CD4-positive, alpha-beta T cell treated with Interleukin-4 for 1 hour (primary cell): ENCODE measurements around the gene CD46.
"Not testable (repeated sequence)": the region's sequence is repeated elsewhere in the genome, so short reads cannot be mapped to it uniquely, and the experiment has no call there.

Experiments
- DNase-seq, 2 donors: peaks; one replicate each; pipeline ENCODE4 v3.0.0-alpha.2; 2020 to 2022

The CD46 gene

DNA sequence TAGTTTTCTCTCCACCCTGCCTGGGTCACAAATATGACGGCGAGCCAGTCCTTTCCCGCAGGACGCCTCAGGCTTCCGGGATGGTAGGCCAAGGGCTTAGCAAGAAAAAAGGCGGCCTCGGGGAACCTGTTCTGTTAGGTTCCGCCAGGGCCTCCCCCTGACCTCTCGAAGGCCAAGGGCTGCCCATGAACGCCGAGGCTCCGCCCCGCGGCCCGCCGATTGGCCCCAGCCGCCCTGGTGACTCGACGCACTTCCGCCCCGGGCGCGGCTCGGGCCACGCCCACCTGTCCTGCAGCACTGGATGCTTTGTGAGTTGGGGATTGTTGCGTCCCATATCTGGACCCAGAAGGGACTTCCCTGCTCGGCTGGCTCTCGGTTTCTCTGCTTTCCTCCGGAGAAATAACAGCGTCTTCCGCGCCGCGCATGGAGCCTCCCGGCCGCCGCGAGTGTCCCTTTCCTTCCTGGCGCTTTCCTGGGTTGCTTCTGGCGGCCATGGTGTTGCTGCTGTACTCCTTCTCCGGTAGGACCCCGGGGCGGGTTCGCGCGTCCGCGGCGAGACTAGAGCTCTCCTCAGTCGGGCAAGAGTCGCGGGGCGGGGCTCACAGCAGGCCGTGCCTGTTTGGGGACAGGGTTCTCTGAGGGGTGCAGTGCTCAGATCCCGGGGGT lies at the start of gene CD46:
CD46 (plus strand) TSS at position 265 of the 666 bp plus-strand sequence; CDS start at position 424, 159 bp downstream.
- peak; percentile 94 for DNase-seq

DNA sequence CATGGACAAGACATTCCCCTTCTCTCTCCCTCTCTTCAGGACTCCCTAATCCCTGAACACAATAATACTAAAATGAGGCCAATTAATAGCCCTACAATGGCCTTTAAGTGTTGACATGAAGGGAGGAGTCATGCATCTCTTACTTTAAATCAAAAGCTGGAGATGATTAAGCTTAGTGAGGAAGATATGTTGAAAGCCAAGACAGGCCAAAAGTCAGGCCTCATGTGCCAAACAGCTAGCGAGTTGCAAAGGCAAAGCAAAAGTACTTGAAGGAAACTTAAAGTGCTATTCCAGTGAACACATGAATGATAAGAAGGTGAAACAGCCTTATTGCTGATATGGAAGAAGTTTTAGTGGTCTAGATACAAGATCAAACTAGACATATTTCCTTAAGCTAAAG lies 49.5 kb upstream of the CD46 start:
- DNase-seq = no peak

DNA sequence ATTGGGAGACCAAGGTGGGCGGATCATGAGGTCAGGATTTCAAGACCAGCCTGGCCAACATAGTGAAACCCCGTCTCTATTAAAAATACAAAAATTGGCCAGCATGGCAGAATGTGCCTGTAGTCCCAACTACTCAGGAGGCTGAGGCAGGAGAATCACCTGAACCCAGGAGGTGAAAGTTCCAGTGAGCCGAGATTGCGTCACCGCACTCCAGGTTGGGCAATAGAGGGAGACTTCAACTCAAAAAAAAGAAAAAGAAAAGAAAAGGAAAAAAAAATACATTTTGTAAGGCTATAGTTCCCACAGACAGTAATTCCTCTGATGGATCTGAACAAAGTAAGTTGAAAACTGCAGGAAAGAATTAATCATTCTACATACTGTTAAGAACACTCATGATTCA lies 48.1 kb upstream of the CD46 start:
- DNase-seq = no peak

DNA sequence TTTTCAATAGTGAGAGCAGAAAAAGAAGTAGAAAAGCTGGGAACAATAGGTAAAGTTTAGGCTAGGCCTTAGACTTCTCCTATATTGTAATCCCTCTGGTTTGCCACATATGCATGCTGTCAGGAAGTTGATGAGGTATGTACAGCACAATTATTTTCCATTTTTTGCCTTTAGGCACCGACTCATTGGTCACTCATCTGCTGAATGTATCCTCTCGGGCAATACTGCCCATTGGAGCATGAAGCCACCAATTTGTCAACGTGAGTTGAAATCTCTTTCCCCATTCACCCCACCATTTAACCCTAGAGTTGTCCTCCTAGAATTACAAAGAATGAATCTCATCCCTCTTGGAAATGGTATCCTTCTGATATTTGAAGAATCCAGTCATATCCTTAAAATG lies 43.9 kb upstream of the CD46 start:
- DNase-seq = not testable (repeated sequence)

DNA sequence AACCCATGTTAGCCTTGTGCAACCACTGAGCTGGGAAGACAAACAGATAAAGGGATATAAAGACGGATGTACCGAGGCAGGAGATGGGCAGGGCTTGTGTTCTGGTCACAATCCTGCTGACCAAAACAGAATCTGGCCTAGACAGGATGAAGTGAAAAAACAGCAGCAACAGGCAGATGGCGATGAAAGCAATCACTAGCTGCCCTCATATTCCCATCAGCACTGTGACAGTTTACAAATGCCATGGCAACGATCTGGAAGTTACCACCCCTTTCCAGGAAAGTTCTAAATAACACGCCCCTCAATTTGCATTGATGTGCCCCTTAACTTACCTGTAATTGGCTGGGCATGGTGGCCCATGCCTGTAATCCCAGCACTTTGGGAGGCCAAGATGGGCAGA lies 40.6 kb upstream of the CD46 start:
- DNase-seq = peak in 1 of 2 donors; percentile 8

DNA sequence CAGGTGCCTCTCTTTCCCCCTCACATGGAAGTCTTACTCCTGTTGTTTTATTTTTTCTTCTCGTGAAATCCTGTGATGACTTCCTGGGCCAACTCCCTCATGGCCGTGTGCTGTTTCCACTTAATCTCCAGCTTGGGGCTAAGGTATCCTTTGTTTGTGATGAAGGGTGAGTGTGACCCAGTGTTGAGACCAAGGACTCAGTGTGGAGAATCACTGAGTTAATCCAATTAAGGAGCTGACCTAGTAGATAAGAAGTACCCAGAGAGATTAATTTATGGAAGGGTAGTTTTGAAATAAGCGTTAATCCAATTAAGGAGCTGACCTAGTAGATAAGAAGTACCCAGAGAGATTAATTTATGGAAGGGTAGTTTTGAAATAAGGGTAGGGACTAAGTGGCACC lies 39.2 kb upstream of the CD46 start:
- not testable (repeated sequence) for DNase-seq

DNA sequence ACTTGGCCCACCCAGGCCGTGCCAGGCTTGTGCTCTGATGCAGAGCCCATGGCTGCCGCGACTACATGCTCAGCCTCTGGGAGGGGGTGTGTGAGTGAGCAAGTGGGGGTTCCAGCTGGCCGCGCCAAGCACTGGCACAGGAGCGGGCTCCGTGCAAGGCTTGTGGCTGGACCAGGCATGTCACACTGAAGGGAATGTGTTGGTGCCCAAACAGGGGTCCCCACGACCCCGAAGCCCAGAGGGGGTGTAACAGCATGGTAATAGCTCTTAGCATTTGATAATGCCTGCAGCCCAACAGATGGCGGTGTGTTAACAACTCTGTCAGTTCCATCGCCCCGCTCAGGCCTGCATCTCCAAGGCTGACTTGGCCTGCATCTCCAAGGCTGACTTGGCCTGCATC lies 38.3 kb upstream of the CD46 start:
- peak in 1 of 2 donors; percentile 10 for DNase-seq

DNA sequence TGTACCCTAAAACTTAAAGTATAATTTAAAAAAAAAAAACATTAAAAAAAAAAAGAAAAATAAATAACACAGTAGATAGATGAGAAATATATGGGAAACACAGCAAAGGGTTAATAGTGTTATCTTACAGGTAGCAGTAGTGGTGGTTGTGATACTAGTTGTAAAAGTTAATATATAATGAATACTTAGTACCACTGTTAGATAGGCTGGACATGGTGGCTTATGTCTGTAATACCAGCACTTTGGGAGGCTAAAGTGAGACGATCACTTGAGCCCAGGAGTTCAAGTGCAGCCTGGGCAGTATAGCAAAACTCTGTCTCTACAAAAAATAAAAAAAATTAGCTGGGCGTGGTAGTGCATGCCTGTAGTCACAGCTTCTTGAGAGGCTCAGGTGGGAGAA lies 32.6 kb upstream of the CD46 start:
- DNase-seq = no peak

DNA sequence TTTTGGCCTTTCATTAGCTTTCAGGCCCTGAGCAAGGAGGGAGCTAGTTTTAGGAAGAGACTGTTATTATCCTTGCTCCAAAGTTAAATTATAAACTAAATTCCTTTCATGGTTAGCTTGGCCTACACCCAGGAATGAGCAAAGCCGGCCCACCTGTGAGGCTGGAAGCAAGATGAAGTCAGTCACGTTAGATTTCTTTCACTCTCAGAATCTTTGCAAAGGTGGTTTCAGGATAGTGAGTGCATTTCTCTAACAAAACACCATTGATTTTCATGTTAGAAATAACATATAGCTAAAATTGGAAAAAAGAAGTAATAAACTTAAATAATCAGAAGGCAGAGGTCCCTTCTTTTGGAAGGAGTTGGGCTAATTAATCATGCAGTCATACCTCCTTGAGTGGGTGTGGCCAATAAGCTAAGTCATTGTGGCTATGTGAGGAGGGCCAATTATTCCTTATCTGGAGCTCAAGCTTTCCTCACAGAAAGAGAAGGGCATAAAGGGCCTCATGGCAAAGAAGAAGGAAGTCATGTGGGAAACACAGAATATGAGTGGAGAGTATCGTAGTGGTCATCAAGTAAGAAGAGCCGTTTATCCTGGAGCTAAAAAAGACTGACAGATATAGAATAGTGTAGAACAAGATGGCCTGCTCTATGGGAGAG lies 23.5 kb upstream of the CD46 start:
- DNase-seq = not testable (repeated sequence)

DNA sequence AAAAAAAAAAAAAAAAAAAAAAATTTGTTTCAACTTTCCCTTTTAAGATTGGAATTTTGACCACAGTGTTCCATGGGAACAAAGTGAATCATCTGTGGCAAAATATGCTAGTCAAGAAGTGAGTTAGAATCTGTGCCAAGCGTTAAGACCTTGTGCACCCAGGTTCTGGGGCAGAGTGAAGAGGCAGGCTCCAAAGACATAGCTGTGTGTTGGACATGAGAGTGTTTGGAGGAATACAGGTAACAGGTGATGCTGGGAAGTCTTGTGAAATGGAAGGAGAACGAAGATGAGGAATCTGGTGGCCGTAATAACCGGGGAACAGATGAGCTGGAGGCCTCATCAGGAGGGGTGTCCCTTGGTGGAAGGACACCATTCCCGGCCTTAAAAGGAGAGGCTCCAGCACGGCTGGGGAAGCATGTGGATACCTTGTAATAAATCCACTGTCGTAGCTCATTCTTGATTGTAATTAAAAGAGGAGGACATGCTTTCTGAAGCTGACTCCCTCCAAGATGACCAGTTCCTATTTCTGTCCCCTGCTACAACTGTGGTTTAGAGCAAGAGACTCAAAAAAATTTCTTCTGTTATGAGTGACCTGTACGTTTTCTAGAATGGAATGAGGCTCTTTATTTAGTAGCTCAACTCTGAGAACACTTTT lies 14.2 kb upstream of the CD46 start:
- DNase-seq = not testable (repeated sequence)

DNA sequence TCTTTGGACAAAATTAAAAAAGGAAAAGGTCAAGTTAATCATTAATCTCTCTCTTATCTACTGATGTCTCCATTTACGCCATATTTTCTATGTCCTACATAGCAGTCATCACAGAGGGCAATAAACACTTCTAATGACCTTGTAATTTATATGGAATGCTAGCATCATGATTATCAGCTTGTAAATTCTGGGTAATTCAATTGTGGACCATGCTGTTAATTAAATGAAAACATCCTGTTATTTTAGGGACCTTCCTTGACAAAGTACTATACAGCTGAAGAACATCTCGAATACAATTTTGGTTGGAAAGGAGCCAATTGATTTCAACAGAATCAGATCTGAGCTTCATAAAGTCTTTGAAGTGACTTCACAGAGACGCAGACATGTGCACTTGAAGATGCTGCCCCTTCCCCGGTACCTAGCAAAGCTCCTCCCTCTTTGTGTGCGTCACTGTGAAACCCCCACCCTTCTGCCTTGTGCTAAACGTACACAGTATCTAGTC lies 13.6 kb upstream of the CD46 start:
- DNase-seq = peak; percentile 58 to 77

DNA sequence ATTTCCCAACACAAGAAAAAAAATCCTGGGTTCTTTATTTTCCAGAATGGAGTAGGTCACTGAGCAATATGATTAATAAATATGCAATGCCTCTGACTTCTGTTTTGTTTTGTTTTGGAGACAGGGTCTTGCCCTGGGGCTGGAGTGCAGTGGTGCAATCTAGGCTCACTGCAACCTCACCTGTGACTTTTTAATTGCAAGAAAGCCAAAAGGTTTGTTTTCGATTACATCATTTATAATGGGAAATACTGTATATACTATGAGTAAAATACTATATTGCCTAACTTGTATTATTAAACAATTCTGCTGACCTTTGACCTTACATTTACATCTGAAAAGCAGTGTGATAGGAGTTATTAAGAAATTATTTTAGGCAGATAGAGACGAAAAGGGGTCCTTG lies 11.6 kb upstream of the CD46 start:
- no peak for DNase-seq

DNA sequence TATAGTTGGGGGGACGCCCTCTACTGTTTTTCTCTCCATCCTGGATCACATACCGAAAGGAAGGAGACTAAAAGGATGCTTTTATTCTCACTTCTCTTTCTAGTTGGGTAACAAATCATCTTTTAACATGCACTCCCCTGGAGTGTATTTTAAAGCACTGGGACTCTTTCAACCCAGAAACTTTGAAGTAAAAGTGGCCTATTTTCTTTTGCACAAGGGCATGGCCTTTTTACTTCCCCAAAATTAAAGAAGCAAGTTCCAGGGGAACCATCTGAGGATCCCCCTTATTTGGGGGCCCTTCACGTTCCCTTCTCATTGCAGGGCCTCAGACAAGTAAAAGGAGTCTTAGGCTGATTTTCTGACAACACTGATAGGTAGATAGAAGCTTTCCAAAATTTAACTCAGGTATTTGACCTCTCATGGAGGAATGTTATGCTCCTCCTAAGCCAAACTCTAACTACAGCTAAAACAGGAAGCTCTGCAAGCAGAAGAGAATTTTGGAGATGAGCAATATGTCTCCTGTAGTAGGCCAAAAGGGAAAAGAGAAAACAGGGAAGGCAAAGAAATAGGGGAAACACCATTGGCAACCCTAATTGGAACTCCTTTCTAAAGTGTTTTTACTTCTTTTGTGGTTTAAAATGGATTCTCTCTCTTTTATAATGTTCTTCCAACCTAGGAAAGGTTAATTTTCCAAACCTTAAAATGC lies 8.9 kb upstream of the CD46 start:
- no peak for DNase-seq

DNA sequence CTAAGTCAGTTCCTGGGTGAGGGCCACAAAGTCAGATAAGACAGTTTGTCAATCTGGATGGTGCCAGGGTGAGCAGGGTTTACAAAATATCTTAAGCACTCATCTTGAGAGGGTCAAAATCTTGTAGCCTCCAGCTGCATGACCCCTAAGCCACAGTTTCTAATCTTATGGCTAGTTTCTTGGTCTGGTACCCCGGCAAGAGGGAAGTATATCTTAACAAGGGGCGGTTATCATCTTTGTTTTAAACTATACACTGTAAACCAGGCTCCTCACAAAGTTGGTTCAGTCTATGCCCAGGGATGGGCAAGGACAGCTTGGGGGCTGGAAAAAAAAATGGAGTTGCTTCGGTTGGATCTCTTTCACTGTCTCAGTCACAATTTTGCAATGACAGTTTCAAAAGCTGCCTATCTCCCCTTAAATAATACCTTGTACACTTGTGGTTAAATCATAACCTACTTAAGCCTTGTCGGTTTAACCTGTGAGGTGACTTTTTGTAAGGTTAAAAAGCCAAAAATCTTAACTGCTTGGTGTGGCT lies 7.8 kb upstream of the CD46 start:
- DNase-seq = no peak

DNA sequence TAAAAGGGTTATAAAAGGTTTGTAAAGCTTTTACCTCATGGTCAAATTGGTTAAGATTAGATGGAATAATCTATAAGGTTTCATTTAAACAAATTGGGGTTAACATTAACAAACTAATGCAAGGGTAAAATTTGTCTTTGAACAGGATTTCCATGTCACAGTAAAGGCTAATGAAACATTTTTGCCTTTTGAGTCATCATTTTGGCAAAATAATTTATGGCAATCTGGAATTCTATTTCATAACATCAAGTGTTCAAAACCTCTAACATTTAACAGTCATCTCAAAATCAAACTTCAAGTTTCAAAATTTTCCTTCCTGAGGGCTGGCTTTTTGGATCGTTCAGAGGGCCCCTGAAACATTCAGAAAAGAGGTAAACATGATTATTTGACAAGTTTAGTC lies 6.6 kb upstream of the CD46 start:
- no peak for DNase-seq

DNA sequence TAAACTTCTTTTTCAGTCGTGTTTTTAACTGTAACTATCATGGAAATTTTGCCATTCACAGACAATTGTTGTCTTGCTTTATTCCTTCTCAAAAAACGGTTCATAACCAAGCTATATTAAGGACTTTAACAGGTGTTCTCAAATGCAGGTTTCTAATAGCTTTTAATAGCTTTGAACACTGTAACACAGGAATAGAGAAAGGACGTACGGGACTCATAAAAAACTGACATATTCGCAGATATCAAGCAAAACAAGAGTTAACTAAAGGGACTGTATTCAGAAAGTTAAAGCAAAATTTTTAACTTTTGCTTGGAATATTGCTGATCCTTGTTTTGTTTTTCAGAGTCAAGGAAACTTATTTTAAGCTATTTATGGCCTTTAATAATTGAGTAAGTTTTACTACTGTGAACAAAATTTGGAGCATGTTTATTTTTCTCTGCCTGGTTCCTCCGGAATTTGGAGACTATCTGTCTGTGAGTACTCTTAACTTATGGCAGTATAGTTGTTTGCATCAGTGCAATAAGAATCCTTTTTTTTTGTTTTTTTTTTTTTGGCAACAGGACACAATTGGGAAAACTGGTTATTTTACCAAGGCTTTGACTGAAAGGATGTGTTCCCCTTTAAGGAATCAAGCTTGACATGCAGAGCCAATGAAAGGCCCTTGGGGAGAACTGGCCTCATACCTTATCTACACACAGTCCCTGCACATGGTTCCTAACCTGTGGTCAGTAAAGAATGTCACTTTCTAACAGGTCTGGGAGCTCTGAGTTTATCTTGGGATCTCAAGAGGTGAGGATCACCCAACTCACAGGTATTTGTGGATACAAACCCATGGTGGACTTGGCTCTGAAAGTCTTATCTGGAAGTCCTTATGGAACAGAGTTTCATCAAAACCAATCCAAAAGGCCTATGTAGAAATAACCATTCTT lies 5.8 kb upstream of the CD46 start:
- no peak for DNase-seq

DNA sequence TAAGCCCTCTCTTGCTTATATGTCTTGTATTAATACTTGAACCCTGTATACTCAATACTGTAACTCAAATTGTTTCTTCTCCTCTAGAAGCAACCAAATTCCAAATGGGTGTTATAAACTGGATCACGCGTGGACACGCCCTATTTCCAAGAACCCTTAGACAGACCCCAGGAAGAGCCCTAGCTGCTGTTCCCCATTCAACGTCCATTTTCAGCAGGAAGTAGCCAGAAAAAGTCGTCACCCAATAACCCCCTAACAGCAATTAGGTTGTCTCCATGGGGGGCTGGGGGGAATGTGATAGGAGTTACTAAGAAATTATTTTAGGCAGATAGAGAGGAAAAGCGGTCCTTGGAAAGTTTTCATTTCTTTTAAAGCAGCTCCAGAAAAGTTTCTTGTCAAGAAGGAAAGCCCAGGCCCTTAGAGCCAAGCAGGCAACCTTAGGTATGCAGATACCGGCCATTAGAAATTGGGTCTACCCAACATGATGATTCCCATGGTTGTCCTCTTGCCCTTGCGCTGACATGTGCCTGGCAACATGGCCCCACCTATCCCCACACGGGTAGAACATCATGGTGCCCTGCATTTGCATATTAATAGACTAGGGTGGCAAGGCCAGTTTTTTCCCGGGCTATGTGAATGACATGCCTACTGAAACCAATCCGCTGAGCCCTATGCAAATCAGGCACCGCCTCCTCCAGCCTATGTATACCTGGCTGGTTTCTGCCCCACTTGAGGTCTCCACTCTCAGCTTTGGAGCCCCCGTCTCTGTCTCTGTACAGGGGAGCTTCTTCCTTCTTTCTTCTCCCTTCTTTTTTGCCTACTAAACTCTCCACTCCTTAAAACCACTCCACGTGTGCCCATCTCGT lies 4.0 kb upstream of the CD46 start:
- DNase-seq = no peak

DNA sequence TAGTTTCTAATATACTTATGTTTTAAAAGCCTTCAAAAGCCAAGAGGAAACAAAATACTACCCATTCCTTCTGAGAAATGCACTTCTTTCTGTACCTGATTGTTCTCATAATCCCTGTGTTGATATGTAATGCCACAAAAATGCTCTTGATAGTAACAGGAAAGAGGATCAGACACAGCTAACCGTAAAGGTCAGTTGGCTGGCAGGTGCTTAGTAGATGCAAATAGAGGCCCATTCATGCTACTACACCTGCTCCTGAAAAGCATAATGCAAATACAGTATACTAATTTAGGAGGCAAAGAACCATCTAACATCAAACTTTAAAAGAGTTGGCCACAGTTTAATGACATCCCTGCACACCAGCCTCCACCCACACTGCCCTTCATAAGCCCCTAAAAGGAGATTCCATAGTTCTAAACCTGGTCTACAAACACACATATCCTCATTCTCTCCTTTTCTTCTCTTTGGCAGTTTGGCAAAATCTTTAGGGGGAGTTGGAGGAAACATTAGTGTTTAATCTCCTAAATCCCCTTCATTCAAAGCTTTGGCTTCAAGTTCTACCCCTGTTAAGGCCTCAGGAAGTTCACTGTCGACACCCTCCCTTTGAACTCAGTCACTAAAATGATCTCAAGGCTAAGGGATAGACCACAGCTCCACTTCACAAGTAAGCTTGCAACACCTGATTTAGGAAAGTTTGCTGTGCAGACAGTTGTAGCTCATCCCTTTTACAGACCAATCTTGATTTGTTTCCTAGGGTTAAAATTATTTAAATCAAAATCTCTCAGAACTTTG lies 2.9 kb upstream of the CD46 start:
- peak in 1 of 2 donors; percentile 30 for DNase-seq

DNA sequence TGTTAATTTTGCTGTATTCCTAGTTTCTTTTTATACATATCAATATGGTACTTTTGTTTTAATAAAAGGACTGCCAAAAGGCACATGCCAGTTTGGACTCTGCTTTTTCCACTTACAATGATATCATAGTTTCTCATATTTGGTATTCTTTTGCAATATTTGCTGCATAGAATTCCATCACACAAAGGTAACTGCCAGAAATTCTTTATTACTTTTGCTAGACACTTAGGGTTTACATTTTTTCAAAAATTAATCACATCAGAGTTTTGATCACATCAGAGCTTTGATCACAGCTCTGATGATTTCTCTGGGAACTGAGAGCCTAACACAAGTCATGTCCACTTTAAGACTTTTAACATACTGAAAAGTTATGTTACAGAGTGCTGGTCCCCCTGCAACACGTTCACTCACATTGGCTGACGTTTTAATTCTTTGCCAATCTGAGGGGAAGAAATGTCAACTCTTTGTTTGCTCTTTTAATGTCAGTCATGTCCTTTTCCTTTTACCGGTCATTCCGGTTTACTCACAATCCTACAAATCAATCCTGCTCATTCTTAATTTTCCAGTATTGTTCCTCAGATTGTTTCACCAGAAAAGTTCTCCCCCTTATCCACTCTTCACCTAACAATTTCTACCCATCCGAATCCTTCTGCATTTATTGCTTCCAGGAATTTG lies 1.1 kb upstream of the CD46 start:
- DNase-seq = no peak

DNA sequence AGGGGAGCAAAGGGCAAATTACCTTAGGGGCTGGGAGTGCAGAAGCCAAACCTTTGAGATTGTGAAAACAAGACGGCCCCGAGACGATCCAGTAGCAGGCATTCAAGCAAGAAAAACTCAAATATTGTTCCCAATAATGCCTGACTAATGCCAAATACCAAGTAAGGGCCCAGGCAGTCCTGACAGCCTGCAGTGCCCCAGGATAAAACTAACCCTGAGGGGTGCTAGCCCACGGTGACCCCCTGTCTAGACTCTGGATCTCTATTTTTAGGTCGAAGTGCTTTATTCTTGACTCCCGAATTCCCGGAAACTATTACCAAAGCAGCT lies 428 bp upstream of the CD46 start:
- DNase-seq = not testable (repeated sequence)
